Esophagus muscularis mucosa (tissue), 4 donors: ENCODE measurements around the gene PDRG1.

ENCODE experiments used
- CTCF ChIP-seq, 3 experiments: fragments of 200-600 bp in 2 of 3; fragments of 450-650 bp in 1 of 3; sonication (generic) in 2 of 3; IDR thresholded peaks; one replicate each; pipeline ENCODE4 v1.5.1; 2017 to 2019; ENCODE audit warnings: antibody characterized with exemption in 3 of 3, mild to moderate bottlenecking in 2 of 3, moderate library complexity in 1 of 3
- EP300 ChIP-seq: sonication (generic); formaldehyde crosslinking; IDR thresholded peaks from one replicate; pipeline ENCODE4 v1.6.1; 2017; ENCODE audit warnings: antibody characterized with exemption
- POLR2A ChIP-seq: fragments of 450-650 bp; IDR thresholded peaks from one replicate; pipeline ENCODE4 v1.6.1; 2017; ENCODE audit warnings: antibody characterized with exemption, moderate library complexity, mild to moderate bottlenecking, low read depth
- POLR2AphosphoS5 ChIP-seq, 2 donors: sonication (generic); formaldehyde crosslinking; IDR thresholded peaks; one replicate each; pipeline ENCODE4 v1.6.1; 2017; ENCODE audit warnings: antibody characterized with exemption in 2 of 2

- no peak for TF ChIP-seq CTCF (IDR thresholded peaks at IDR 0.05)
- no peak for TF ChIP-seq POLR2AphosphoS5 (IDR thresholded peaks at IDR 0.05)
- no peak for TF ChIP-seq EP300
- no peak for TF ChIP-seq POLR2A
These were observed 33.2 kb upstream of the PDRG1 start for GRCh38 chr20:31984981-31985471.
